Sigmoid colon (tissue), 4 donors: ENCODE measurements around the gene GDF3.

Source experiments
- CTCF ChIP-seq, 4 experiments: fragments of 450-650 bp in 3 of 4; fragments of 200-600 bp in 1 of 4; IDR thresholded peaks; one replicate each; pipeline ENCODE4 v1.5.1; 2016 to 2019; ENCODE audit warnings: antibody characterized with exemption in 4 of 4, mild to moderate bottlenecking in 3 of 4, moderate library complexity in 2 of 4
- EP300 ChIP-seq, 4 donors: sonication (generic); formaldehyde crosslinking; IDR thresholded peaks; one replicate each; pipeline ENCODE4 v1.6.1; 2017; ENCODE audit warnings: antibody characterized with exemption in 4 of 4
- POLR2A ChIP-seq, 2 donors: fragments of 450-650 bp; IDR thresholded peaks; one replicate each; pipeline ENCODE4 v1.6.1; 2016; ENCODE audit warnings: antibody characterized with exemption in 2 of 2, mild to moderate bottlenecking in 2 of 2, moderate library complexity in 2 of 2
- POLR2AphosphoS5 ChIP-seq, 4 donors: sonication (generic); formaldehyde crosslinking; IDR thresholded peaks; one replicate each; pipeline ENCODE4 v1.6.1; 2017; ENCODE audit warnings: antibody characterized with exemption in 4 of 4

DNA sequence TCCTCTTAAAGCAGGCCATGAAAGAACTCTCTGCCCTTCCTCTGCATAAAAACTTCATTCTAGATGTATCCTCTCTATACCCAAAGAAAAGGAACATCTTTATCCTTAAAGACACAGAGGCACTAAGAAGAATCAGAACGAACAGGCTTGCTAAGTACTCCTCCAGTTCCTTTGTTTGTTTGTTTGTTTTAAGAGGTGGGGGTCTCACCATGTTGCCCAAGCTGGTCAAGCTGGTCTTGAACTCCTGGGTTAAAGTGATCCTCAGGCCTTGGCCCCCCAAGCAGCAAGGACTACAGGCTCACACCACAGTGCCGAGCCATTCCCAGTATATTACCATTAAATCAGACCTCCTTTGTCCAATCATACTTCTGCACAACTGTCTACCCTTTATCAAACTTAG lies 14.0 kb downstream of the GDF3 start:
- no peak for TF ChIP-seq POLR2AphosphoS5 (IDR thresholded peaks at IDR 0.05)
- no peak for TF ChIP-seq CTCF (IDR thresholded peaks at IDR 0.05)
- TF ChIP-seq POLR2A (IDR thresholded peaks at IDR 0.05), result no peak
- no peak for TF ChIP-seq EP300 (IDR thresholded peaks at IDR 0.05)
